Activated CD8-positive, alpha-beta memory T cell treated with anti-CD3 and anti-CD28 coated beads, Interleukin-2, amount 50 U/mL, for 1 hour (primary cell): ENCODE data around the gene RANBP1.

Experiments
- DNase-seq: peaks from one replicate; pipeline ENCODE4 v3.0.0-alpha.2; 2020; ENCODE audit errors: extremely low read depth

The RANBP1 gene

DNA sequence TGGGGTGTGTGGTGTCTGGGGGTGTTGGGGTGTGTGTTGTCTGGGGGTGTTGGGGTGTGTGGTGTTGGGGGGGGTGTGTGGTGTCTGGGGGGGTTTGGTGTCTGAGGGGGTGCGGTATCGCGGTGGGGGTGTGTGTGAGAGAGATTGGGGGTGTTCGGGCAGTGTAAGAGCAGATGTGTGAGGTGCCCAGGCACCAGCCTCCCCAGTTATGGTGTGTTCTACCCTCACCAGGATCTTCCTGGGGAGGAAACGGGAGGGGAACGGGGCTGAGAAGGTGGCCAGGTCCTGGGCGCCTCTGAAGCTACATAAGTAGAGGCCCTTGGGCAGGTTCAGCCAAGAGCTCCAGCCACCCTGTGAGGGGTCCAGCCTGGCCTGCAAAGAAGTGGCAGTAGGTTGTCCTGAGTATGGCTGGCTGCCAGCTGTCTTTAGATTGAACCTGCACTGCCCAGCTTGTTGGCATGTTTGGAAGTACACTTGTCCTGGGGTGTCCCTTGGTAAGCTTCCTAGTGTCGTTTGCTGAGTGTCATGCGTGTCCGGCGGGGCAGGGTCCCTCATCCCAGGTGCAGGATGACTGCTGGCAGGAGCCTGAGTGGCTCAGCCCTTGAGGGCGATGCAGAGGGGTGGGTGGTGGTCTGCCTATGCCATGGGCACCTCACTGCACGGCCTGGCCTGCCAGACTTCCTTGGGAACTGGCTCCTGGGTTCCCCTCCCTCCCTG lies 7.6 kb downstream of the RANBP1 start:
- DNase-seq, result no peak

GRCh38 chr22:20124083-20124787 lies 8.3 kb downstream of the RANBP1 start:
- DNase-seq, result no peak

- no peak for DNase-seq
Observed at GRCh38 chr22:20125201-20126174, 9.6 kb downstream of the RANBP1 start.

DNA sequence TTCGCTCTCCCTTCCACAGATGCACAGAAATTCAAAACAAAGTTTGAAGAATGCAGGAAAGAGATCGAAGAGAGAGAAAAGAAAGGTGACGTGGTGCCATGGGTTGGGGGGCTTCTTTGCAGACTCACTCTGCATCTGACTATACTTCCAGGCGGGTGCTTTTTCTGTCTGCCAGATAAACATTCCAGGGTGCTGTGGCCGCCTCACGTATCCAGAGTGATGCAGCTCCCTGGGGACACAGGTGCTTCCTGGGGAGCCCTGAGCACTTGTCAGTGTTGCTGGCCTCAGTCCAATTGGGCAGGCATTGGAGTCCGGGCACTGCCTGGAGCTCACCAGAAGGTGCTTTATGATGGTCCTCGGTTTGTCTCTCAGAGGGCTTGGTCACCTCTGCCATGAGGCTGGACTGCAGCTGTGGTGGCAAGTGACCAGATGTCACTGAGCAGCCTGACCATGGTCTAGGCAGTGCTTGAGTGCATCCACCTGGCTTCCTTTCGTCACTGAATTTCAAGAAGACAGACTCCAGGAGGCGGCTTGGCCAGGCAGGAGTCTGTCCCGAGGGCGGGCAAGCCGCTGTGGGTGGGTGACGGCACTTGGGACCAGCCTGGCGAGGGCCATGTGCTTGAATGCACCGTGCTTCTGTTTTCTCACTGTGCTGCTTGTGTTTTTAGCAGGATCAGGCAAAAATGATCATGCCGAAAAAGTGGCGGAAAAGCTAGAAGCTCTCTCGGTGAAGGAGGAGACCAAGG lies 10.6 kb downstream of the RANBP1 start:
- DNase-seq, result no peak

GRCh38 chr22:20127318-20127868 lies 11.5 kb downstream of the RANBP1 start:
- no peak for DNase-seq

DNA sequence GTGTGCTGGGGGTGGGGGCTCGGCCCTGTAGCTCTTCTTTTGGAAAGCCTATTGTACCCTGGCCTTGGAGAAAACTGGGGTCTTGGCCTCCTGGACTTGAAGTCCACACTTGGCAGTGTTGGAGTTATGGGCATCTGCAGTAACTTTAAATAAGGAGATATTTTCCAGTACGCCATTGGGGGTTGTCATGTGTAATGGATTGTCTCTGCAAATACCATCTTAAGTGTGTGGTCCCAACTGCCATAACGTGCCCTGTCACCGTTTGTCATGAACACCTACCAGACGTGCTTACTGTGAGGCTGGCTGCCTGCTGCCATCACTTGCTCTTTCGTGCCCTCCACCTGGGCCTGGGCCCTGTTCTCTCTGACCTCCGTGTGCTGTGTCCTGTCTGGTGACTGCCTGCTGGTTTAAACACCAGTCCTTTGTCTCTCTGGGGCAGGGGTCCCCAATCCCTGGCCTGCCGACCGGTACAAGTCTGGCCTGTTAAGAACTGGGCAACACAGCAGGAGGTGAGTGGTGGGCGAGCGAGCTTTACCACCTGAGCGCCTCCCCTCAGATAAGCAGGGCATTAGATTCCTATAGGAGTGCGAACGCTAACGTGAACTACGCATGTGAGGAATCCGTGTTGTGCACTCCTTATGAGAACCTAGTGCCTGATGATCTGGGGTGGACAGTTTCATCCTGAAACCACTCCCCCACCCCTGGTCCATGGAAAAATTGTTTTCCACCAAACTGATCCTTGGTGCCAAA lies 12.1 kb downstream of the RANBP1 start:
- DNase-seq, result no peak

DNA sequence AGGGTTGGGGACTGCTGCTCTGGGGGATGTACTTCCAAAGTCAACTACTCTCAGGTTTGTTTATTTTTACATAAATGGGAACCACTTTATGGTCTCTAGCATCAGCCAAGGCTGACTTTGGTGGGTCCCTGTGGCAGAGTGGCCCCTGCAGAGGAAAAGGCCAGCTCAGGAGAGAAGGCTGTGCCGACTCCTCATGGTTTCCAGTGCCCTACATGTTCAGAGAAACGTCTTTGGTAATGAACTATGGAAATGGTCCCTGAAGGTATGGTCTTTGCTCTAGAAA lies 12.7 kb downstream of the RANBP1 start:
- no peak for DNase-seq

- no peak for DNase-seq
Observed at GRCh38 chr22:20128902-20129746, 13.2 kb downstream of the RANBP1 start.

DNA sequence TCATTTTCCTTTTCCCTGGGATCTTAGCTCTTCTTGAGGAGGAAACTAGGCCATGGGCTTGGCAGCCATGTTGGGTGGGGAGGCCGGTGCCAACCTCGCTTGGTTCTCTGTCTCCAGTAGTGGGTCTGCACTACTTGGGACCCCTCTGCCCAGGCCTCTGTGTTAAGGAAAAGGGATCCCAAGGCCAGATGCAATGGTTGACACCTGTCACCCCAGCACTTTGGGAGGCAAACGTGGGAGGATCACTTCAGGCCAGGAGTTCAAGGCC lies 13.8 kb downstream of the RANBP1 start:
- DNase-seq, result no peak

DNA sequence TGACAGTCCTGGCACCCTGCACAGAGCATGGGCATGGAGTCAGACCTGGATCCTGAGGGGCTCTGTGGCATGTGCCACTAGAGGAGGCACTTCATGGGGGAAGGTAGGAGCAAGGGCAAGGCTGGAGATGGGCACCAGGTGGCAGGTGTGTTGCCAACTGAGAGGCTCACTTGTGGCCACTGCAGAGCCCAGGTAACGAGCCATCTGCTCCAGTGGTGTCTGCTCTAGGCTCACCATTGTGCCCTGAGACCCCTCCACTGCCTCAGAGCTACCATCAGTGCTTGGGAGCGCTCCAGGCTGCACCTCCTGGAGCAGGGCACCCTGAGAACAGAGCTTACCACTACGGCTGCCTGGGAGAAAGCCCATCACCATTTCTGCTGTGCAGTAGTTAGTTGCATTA lies 14.4 kb downstream of the RANBP1 start:
- no peak for DNase-seq

DNA sequence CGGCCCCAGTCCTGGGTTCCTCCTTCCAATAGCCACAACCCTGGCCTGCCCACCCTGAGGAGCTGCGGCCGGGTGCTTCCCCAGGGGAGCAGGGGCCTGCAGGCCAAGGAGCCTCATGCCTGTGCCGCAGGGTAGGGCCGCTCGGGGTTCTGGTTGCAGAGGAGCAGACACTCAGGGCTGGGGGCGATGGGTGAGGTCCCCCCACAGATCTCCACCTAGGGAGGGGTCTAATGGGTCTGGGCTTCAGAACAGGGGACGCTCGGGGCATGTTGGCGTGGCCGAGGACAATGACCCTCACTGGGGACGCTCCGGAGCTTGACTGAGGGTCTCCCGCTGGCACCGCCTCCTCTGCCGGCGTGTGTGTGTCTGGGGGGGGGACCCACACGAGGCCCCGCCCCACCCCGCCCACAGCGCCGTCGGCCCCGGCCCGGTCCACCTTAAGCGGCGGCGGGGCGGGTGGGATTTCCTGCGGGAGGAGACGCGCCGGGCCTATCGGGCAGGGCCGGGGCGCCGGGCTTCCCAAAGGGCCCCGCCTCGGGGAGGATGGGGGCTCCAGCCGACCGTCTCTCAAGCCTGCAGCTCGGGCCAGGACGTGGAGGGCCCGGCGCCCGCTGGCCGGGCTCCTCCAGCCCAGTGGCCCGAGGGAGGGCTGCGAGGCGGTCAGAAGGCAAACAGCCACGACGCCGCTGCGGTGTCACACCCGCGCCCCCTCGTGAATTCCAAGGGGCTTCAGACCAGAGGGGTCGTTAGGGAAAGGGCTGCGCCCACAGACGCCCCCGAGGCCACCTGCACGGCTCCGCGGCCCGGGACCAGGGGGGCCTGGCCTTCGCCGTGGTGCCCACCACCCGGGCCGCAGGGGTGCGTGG lies 15.1 kb downstream of the RANBP1 start:
- peak; percentile 58 for DNase-seq

DNA sequence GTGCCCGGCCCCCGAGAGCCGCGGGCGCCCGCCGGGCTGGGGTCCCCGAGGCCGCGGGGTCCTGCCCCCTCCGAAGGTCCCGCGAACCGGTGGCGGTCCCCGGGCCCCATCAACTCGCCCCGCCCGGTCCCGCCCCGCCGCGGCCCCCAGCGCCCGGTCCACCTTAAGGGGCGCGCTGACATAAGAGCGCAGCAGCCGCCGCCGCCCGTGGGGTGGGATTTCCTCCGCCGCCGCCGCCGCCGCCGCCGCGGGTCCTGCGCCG lies 15.6 kb downstream of the RANBP1 start, which contains the start of gene ZDHHC8:
Gene ZDHHC8, plus strand, starts transcription at position 208 of the 262 bp plus-strand sequence. CDS start 144 bp downstream, outside the sequence.
- DNase-seq, result no peak

DNA sequence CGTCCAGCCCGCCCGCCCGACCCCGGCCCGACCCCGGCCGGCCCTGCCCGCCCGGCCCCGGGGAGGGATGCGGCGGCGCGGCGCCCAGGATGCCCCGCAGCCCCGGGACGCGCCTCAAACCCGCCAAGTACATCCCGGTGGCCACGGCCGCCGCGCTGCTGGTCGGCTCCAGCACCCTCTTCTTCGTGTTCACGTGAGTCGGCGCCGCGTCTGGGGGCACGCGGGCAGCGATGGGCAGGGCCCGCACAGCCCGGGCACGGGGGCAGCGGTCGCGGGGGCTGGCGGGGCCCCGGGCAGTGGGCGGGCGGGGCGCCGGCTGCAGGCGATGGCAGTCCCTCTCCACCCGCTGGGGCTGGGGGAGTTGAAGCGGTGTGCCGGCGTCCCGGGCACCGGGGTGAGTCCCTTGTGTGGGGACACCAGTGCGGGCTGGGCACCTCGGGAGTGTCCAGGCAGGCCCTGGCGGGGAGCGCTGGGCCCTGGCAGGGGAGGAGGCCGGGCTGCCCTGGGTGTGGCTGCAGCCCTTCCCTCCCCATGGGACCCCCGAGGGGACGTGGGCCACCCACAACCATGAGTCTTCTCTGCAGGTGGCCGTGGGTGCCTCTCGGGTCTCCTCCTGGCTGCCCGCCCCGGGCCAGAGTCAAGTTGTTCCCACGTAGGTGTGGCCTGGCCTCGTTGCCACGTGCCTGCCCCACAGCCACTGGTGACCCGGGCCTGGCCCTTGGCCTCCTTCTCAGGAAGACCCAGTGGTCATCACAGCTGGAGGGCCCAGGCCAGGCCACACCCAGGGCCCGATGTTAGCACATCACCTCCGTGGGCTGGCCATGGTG lies 16.2 kb downstream of the RANBP1 start:
- no peak for DNase-seq

- DNase-seq, result no peak
Observed at GRCh38 chr22:20132686-20133246, 16.9 kb downstream of the RANBP1 start.

DNA sequence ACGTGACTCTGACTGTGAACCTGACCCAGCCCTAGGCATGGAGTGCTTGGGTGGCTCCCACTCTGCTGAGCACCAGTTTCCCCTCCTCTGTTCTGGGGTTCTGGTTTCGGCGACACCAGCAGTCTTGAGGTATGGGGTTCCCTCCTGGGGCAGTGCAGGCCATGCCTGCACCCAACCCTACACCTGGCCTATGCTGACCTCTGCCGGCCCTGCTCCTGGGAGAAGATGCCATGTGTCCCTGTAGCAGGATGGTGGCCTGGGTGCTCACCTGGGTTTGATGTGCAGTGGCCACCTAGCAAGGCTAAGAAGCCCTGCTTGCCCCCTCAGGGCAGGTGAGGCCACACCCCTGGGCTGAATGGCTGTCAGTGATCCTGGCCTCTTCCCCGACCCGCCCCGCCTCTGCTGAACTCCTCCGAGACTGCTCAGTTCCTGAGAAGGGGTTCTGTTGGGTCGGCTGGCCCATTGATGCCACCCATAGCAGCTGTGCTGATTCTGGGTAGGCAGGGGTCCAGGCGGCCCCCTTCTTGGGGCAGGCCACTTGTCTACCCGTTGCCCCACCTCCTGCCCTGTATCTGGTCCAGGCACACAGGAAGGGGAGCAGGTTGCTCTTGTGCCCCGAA lies 18.1 kb downstream of the RANBP1 start:
- no peak for DNase-seq

DNA sequence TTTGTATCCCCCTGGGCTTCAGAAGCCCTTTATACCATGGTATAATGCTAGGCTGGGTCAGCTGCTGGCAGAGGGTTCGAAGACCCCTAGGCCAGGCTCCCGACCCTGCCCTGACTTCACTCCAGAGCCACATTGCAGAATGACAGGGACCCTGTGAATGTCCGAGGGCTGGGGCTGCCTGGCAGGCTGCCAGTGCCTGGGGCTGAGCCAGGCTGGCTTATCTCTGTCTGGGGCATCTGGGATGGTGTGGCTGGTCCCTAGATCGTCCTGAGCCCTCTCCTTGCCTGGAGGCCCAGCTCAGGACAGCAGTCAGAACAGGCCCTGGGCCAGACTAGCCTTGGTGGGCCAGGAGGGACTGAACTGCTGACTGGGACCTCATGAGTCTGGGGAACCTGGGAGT lies 19.4 kb downstream of the RANBP1 start:
- DNase-seq, result no peak

DNA sequence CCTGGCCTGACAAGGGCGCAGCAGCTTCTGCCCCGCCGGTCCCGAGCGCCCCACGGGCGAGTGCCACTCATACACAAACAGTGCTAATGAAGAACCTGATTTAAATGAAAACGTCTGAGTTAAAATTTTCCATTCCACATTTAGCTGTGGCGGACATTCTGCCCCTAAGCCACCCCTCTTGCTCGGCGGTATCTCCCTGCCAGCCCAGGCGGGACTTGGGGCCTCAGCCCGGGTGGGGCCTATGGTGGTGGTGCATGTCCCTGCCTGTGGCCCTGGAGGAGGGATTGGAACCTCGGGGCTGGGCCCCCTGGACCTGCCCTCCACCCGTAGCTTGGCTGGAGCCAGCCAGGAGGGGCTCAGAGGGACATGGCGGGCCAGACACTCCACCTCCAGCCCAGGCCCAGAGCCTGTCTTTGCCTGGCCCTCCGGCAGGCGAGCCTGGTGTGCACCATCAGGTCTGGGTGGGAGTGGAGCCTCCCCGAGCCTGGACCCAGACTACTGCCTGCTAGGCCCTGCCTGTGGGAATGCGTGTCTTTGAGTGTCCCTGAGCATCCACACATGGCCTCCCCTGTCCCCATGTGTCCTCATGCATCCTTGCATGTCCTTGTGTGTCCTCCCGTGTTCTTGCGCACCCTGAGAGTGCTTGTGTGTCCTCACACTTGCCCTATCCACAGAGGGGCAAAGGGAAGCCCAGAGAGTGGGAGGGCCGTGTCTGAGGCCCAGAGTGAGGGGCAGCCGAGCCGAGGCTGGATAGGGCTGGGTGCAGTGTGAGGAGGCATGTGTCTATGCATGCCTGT lies 20.1 kb downstream of the RANBP1 start:
- DNase-seq, result no peak
